ENCODE results near the gene TECR.
A peak's percentile ranks its signal among the peaks of the same experiment; 100 is the strongest.

TECR gene

GRCh38 chr19:14507704-14508542 is 21.5 kb upstream of the TECR start:
- DNase-seq (ENCODE audit: low spot score) = no peak

- DNase-seq (ENCODE audit: low spot score) = no peak
Observed at GRCh38 chr19:14510311-14511228, 18.8 kb upstream of the TECR start.

GRCh38 chr19:14511229-14511593 is 18.2 kb upstream of the TECR start:
- no peak for DNase-seq (ENCODE audit: low spot score)

GRCh38 chr19:14512406-14512961 is 16.9 kb upstream of the TECR start:
- no peak for DNase-seq (ENCODE audit: low spot score)

- no peak for DNase-seq (ENCODE audit: low spot score)
Observed at GRCh38 chr19:14514215-14514863, 15.1 kb upstream of the TECR start.

GRCh38 chr19:14515501-14516047 is 13.8 kb upstream of the TECR start:
- DNase-seq (ENCODE audit: low spot score) = no peak

GRCh38 chr19:14516048-14516534 is 13.3 kb upstream of the TECR start:
- no peak for DNase-seq (ENCODE audit: low spot score)

GRCh38 chr19:14516746-14517438 is 12.5 kb upstream of the TECR start:
- no peak for DNase-seq (ENCODE audit: low spot score)

- DNase-seq (ENCODE audit: low spot score) = no peak
Observed at GRCh38 chr19:14517446-14517839, 12.0 kb upstream of the TECR start.

GRCh38 chr19:14517840-14518505 is 11.4 kb upstream of the TECR start, which contains the start of gene DNAJB1:
Gene DNAJB1 (minus strand): TSS chr19:14518397. CDS start chr19:14518349, 48 bp downstream.
- DNase-seq (ENCODE audit: low spot score) = peak; percentile 62

- peak; percentile 33 for DNase-seq (ENCODE audit: low spot score)
Observed at GRCh38 chr19:14519245-14519859, 10.0 kb upstream of the TECR start.

- DNase-seq (ENCODE audit: low spot score) = peak; percentile 100
Observed at GRCh38 chr19:14519860-14520407, 9.5 kb upstream of the TECR start.

- DNase-seq (ENCODE audit: low spot score) = no peak
Observed at GRCh38 chr19:14520543-14520942, 8.9 kb upstream of the TECR start.

- DNase-seq (ENCODE audit: low spot score) = no peak
Observed at GRCh38 chr19:14525729-14526128, 3.7 kb upstream of the TECR start.

- no peak for DNase-seq (ENCODE audit: low spot score)
Observed at GRCh38 chr19:14526423-14526822, 3.0 kb upstream of the TECR start.

GRCh38 chr19:14528419-14529253 is 758 bp upstream of the TECR start:
- no peak for DNase-seq (ENCODE audit: low spot score)

GRCh38 chr19:14530005-14530348 is 583 bp downstream of the TECR start:
- DNase-seq (ENCODE audit: low spot score) = no peak

GRCh38 chr19:14530506-14530905 is 1.1 kb downstream of the TECR start:
- no peak for DNase-seq (ENCODE audit: low spot score)

- no peak for DNase-seq (ENCODE audit: low spot score)
Observed at GRCh38 chr19:14533450-14533849, 4.1 kb downstream of the TECR start.

Data from SW480 (cell line).